Astrocyte (in vitro differentiated cells and primary cell): ENCODE measurements around the gene ZNF454.

Source experiments
- CTCF ChIP-seq: IDR thresholded peaks from 2 replicates; pipeline ENCODE4 v1.5.1; 2011; ENCODE audit warnings: low read depth, mild to moderate bottlenecking, inconsistent platforms, low read length, moderate library complexity; ENCODE audit not compliant: insufficient read depth
- EZH2 ChIP-seq: IDR thresholded peaks from 2 replicates; pipeline ENCODE4 v1.6.1; 2012; ENCODE audit warnings: mild to moderate bottlenecking, low read length, inconsistent platforms; ENCODE audit not compliant: insufficient read depth

- no peak for TF ChIP-seq CTCF
- TF ChIP-seq EZH2: no peak
Measured at GRCh38 chr5:179008667-179009066, 67.7 kb downstream of the ZNF454 start.
